HEK293 (cell line): ENCODE measurements around the gene DSG2.

ENCODE experiments used
- CTCF ChIA-PET: fragments of 350-600 bp; formaldehyde crosslinking; extraction: SDS; loops from one replicate; lab custom pipeline; 2021; ENCODE audit warnings: antibody characterized with exemption; lab: Yijun Ruan, JAX
- POLR2A ChIA-PET: fragments of 300-600 bp; formaldehyde crosslinking; extraction: SDS; loops from one replicate; lab custom pipeline; 2020; ENCODE audit warnings: antibody characterized with exemption, inconsistent platforms; lab: Yijun Ruan, JAX
- H3K27ac ChIP-seq: fragments of 200-500 bp; sonication (Bioruptor generic); 2 replicates; pipeline ENCODE4 v1.5.1; 2014; ENCODE audit warnings: low read depth, low read length, control low read depth, inconsistent platforms; ENCODE audit errors: extremely low read depth
- H3K36me3 ChIP-seq, 2 experiments: fragments of 200-500 bp in 1 of 2; sonication (Bioruptor generic) in 1 of 2; 1 replicate in 1 of 2; 2 replicates in 1 of 2; pipeline ENCODE4 v1.5.1; 2014 to 2017; ENCODE audit warnings: inconsistent platforms in 2 of 2, low read length in 2 of 2; ENCODE audit not compliant: control insufficient read depth in 2 of 2, insufficient read depth in 1 of 2
- H3K4me1 ChIP-seq: fragments of 200-500 bp; sonication (Bioruptor generic); 2 replicates; pipeline ENCODE4 v1.5.1; 2014; ENCODE audit warnings: mild to moderate bottlenecking, low read length, inconsistent platforms; ENCODE audit not compliant: control insufficient read depth, insufficient read depth
- H3K4me3 ChIP-seq: 2 replicates; pipeline ENCODE4 v1.5.1; 2011; ENCODE audit warnings: low read depth, mild to moderate bottlenecking, control low read depth, low read length, moderate library complexity
- H3K9me3 ChIP-seq: fragments of 200-500 bp; sonication (Bioruptor generic); 2 replicates; pipeline ENCODE4 v1.5.1; 2014; ENCODE audit warnings: low read depth, low read length, inconsistent platforms; ENCODE audit not compliant: control insufficient read depth, insufficient read depth
- PRDM6 ChIP-seq: fragments of 450-650 bp; formaldehyde crosslinking; IDR thresholded peaks from 2 replicates; pipeline ENCODE4 v1.5.1; 2017; ENCODE audit warnings: missing biosample characterization, missing genetic modification characterization
- RBAK ChIP-seq: fragments of 450-650 bp; formaldehyde crosslinking; IDR thresholded peaks from 2 replicates; pipeline ENCODE4 v1.5.1; 2016; ENCODE audit warnings: missing biosample characterization, missing genetic modification characterization
- ZNF10 ChIP-seq: fragments of 450-650 bp; formaldehyde crosslinking; IDR thresholded peaks from 2 replicates; pipeline ENCODE4 v1.5.1; 2017; ENCODE audit warnings: missing biosample characterization, missing genetic modification characterization
- ZNF121 ChIP-seq: fragments of 450-650 bp; formaldehyde crosslinking; IDR thresholded peaks from 2 replicates; pipeline ENCODE4 v1.5.1; 2016; ENCODE audit warnings: missing biosample characterization, missing genetic modification characterization
- ZNF202 ChIP-seq: fragments of 450-650 bp; formaldehyde crosslinking; IDR thresholded peaks from 2 replicates; pipeline ENCODE4 v1.5.1; 2016; ENCODE audit warnings: missing biosample characterization, missing genetic modification characterization, borderline replicate concordance
- ZNF521 ChIP-seq: fragments of 450-650 bp; formaldehyde crosslinking; IDR thresholded peaks from 2 replicates; pipeline ENCODE4 v1.5.1; 2017; ENCODE audit warnings: missing biosample characterization, mild to moderate bottlenecking, missing genetic modification characterization
- ZNF585B ChIP-seq: fragments of 450-650 bp; formaldehyde crosslinking; IDR thresholded peaks from 2 replicates; pipeline ENCODE4 v1.5.1; 2016; ENCODE audit warnings: missing biosample characterization, missing genetic modification characterization
- TF ChIP-seq, protein P1 (sequence below): fragments of 450-650 bp; formaldehyde crosslinking; IDR thresholded peaks from 2 replicates; pipeline ENCODE4 v1.5.1; 2016; ENCODE audit warnings: missing biosample characterization, missing genetic modification characterization, borderline replicate concordance
- TF ChIP-seq, protein P2 (sequence below): fragments of 450-650 bp; IDR thresholded peaks from 2 replicates; pipeline ENCODE4 v1.5.1; 2018; ENCODE audit warnings: missing biosample characterization, missing genetic modification characterization
- TF ChIP-seq, protein P3 (sequence below): fragments of 450-650 bp; formaldehyde crosslinking; IDR thresholded peaks from 2 replicates; pipeline ENCODE4 v1.5.1; 2017; ENCODE audit warnings: missing biosample characterization, missing genetic modification characterization

Gene DSG2

DNA sequence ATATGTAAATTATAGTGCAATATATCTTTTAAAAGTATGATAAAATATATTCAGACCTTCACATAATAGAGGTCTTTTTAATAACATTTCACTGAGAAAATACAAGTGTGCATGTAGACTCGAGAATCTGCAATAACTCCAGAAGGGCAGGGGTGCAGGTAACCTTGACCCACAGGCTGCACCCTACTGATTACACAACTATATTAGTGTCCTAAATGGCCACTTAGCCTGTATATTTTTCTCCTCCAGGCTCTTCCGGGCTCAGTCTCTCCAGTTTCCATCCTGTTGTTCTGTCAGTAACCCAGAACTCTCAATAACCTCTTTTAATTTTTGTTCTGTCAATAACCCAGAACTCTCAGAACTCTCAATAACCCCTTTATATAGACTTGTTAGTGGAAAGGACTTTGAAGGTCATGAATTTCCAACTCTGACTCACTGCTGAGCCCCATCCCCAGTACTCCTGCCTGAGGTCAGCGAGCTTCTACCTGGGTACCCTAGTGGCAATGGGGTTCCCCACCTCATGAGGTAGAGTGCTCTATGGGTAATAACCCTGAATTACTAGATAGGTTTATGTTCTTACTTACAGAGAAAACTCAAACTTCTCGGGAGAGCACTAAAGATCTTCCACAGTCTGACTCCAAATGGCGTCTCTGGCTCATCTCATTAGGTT lies 85.3 kb downstream of the DSG2 start (continued):
- TF ChIP-seq, protein P1, sequence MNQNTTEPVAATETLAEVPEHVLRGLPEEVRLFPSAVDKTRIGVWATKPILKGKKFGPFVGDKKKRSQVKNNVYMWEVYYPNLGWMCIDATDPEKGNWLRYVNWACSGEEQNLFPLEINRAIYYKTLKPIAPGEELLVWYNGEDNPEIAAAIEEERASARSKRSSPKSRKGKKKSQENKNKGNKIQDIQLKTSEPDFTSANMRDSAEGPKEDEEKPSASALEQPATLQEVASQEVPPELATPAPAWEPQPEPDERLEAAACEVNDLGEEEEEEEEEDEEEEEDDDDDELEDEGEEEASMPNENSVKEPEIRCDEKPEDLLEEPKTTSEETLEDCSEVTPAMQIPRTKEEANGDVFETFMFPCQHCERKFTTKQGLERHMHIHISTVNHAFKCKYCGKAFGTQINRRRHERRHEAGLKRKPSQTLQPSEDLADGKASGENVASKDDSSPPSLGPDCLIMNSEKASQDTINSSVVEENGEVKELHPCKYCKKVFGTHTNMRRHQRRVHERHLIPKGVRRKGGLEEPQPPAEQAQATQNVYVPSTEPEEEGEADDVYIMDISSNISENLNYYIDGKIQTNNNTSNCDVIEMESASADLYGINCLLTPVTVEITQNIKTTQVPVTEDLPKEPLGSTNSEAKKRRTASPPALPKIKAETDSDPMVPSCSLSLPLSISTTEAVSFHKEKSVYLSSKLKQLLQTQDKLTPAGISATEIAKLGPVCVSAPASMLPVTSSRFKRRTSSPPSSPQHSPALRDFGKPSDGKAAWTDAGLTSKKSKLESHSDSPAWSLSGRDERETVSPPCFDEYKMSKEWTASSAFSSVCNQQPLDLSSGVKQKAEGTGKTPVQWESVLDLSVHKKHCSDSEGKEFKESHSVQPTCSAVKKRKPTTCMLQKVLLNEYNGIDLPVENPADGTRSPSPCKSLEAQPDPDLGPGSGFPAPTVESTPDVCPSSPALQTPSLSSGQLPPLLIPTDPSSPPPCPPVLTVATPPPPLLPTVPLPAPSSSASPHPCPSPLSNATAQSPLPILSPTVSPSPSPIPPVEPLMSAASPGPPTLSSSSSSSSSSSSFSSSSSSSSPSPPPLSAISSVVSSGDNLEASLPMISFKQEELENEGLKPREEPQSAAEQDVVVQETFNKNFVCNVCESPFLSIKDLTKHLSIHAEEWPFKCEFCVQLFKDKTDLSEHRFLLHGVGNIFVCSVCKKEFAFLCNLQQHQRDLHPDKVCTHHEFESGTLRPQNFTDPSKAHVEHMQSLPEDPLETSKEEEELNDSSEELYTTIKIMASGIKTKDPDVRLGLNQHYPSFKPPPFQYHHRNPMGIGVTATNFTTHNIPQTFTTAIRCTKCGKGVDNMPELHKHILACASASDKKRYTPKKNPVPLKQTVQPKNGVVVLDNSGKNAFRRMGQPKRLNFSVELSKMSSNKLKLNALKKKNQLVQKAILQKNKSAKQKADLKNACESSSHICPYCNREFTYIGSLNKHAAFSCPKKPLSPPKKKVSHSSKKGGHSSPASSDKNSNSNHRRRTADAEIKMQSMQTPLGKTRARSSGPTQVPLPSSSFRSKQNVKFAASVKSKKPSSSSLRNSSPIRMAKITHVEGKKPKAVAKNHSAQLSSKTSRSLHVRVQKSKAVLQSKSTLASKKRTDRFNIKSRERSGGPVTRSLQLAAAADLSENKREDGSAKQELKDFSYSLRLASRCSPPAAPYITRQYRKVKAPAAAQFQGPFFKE (tag by site-specific recombination): no peak

- ChIA-PET CTCF (interaction anchor here (0.6 to 1.8 kb wide), 5 partner anchors 17 to 156 kb away, joined by 3 to 5 read pairs (median 4); no protein-coding TSS in a partner anchor), POLR2A (no interaction called here)
These were observed 88.0 kb downstream of the DSG2 start for GRCh38 chr18:31585991-31586390.

More at GRCh38 chr18:31585991-31586390, 88.0 kb downstream of the DSG2 start:
- Histone ChIP-seq H3K9me3 (no peaks in the 10 kb centered on the region), H3K36me3 (no peaks in the 10 kb centered on the region), H3K4me3 (no peak overlapping the region), H3K27ac (no peak overlapping the region), H3K4me1 (no peaks in the 10 kb centered on the region)
- TF ChIP-seq ZNF10 (tag by site-specific recombination) (no peak), ZNF121 (tag by site-specific recombination) (no peak), ZNF202 (tag by site-specific recombination) (no peak), ZNF521 (tag by site-specific recombination) (no peak), RBAK (tag by site-specific recombination) (no peak), PRDM6 (tag by site-specific recombination) (no peak), ZNF585B (tag by site-specific recombination) (no peak)
- TF ChIP-seq, protein P2, sequence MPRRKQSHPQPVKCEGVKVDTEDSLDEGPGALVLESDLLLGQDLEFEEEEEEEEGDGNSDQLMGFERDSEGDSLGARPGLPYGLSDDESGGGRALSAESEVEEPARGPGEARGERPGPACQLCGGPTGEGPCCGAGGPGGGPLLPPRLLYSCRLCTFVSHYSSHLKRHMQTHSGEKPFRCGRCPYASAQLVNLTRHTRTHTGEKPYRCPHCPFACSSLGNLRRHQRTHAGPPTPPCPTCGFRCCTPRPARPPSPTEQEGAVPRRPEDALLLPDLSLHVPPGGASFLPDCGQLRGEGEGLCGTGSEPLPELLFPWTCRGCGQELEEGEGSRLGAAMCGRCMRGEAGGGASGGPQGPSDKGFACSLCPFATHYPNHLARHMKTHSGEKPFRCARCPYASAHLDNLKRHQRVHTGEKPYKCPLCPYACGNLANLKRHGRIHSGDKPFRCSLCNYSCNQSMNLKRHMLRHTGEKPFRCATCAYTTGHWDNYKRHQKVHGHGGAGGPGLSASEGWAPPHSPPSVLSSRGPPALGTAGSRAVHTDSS (tag by site-specific recombination): no peak
- TF ChIP-seq, protein P3, sequence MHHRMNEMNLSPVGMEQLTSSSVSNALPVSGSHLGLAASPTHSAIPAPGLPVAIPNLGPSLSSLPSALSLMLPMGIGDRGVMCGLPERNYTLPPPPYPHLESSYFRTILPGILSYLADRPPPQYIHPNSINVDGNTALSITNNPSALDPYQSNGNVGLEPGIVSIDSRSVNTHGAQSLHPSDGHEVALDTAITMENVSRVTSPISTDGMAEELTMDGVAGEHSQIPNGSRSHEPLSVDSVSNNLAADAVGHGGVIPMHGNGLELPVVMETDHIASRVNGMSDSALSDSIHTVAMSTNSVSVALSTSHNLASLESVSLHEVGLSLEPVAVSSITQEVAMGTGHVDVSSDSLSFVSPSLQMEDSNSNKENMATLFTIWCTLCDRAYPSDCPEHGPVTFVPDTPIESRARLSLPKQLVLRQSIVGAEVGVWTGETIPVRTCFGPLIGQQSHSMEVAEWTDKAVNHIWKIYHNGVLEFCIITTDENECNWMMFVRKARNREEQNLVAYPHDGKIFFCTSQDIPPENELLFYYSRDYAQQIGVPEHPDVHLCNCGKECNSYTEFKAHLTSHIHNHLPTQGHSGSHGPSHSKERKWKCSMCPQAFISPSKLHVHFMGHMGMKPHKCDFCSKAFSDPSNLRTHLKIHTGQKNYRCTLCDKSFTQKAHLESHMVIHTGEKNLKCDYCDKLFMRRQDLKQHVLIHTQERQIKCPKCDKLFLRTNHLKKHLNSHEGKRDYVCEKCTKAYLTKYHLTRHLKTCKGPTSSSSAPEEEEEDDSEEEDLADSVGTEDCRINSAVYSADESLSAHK (tag by site-specific recombination): no peak
